Large intestine (tissue), 3 donors: ENCODE data around the gene ARHGEF19. TPM values are rescaled to one million over a fixed set of nuclear protein-coding genes. Genes with fewer than 3 reads are reported as not detected.
"Not testable (repeated sequence)": the region's sequence is repeated elsewhere in the genome, so short reads cannot be mapped to it uniquely, and the experiment has no call there.

Experiments
- DNase-seq, 2 donors: peaks; one replicate each; pipeline versions ENCODE4 v3.0.0 to v3.0.0-alpha.2; 2013
- H3K27ac ChIP-seq: one replicate; pipeline ENCODE4 v1.5.1; 2013; ENCODE audit warnings: low read length
- H3K27me3 ChIP-seq: 2 replicates; pipeline ENCODE4 v1.6.1; 2013; ENCODE audit warnings: low read length; ENCODE audit not compliant: control insufficient read depth, insufficient read depth
- H3K36me3 ChIP-seq: 2 replicates; pipeline ENCODE4 v1.6.1; 2013; ENCODE audit warnings: low read length; ENCODE audit not compliant: control insufficient read depth, insufficient read depth
- H3K4me1 ChIP-seq: one replicate; pipeline ENCODE4 v1.6.1; 2013; ENCODE audit warnings: low read length; ENCODE audit not compliant: control insufficient read depth, insufficient read depth
- H3K4me3 ChIP-seq: one replicate; pipeline ENCODE4 v1.5.1; 2013; ENCODE audit warnings: low read length
- H3K9me3 ChIP-seq: one replicate; pipeline ENCODE4 v1.6.1; 2013; ENCODE audit warnings: mild to moderate bottlenecking, low read depth, low read length, moderate library complexity; ENCODE audit not compliant: control insufficient read depth
- WGBS: methylation state at CpG from one replicate; pipeline ENCODE4 v1.1.5; 2013; ENCODE audit warnings: low lambda C conversion rate; ENCODE audit not compliant: insufficient coverage; 5-methylcytosine and 5-hydroxymethylcytosine counted together
- polyA plus RNA-seq: library from polyadenylated mRNA; unstranded; fragments of 120-200 nt; gene quantifications from one replicate; pipeline ENCODE4 v1.2.1, GENCODE V29; 2013

ARHGEF19 gene
- polyA plus RNA-seq, 1 donor, result 12.2 TPM

DNA sequence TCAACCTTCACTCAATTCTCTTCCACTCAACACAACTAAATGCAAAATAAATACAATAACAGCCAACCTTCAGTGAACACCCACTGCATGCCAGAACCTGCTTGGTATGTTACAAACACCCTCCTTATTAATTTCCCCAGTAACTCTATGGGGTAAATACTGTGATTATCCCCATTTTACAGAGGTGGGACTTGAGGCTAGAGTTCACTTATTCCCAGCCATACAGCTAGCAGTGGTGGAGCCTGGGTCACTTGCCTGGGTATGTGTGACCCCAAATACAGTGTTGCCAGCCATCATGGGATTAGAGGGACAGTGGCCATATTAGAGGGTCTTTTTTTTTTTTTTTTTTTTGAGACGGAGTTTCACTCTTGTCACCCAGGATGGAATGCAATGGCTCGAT is 22.9 kb upstream of the ARHGEF19 start:
- WGBS, result no CpG with 5 or more reads among the region's 2 CpGs
- peaks cover 12% of the 10 kb centered on the region for H3K4me1 ChIP-seq
- H3K4me3 ChIP-seq, result no peak overlapping the region
- peaks cover 5% of the 10 kb centered on the region for H3K36me3 ChIP-seq
- no peaks in the 10 kb centered on the region for H3K9me3 ChIP-seq
- H3K27me3 ChIP-seq, result no peaks in the 10 kb centered on the region
- DNase-seq, result no peak
- H3K27ac ChIP-seq, result no peak overlapping the region

DNA sequence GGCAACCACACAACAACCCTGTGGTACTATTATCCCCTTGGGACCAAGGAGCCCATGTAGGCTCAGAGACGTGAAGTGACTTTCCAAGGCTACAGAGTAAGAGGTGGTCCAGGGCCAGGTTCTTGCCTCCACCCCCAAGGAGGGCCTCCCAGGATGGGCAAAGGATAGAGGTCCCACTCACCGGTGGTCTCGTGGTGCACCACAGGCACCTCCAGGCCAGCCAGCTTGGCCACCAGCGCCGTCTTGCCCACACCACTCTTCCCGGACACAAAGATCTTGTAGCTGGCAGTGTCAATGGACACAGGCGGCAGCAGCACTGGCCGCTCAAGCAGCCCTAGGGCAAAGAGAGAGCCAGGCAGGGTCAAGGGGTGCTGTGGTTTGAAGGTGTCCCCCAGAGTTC is 21.0 kb upstream of the ARHGEF19 start:
- H3K4me1 ChIP-seq, result peaks cover 12% of the 10 kb centered on the region
- peaks cover 7% of the 10 kb centered on the region for H3K27me3 ChIP-seq
- peaks cover 5% of the 10 kb centered on the region for H3K36me3 ChIP-seq
- no CpG with 5 or more reads among the region's 8 CpGs for whole genome bisulfite sequencing
- H3K9me3 ChIP-seq, result no peaks in the 10 kb centered on the region
- H3K4me3 ChIP-seq, result no peak overlapping the region
- DNase-seq, result no peak
- no peak overlapping the region for H3K27ac ChIP-seq

DNA sequence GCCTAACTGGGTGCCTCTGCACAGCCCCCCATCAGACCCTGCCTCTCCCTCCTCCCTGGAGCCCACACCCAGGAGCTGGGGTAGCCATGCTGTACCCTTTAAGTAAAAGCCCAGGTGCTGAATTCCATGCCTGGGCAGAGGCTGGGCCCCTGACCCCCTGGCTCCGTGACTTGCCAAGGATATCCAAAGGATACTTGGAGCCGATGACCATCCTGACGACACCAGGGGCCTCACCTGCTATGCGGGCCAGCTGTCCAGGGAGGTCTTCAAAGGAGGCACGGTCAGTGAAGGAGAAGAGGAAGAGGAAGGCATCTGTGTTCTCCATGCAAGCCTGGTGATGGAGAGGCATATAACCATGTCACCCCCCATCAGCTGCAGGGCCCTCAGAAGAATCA is 19.9 kb upstream of the ARHGEF19 start:
- H3K27me3 ChIP-seq, result peaks cover 18% of the 10 kb centered on the region
- no CpG with 5 or more reads among the region's 5 CpGs for WGBS
- peaks cover 5% of the 10 kb centered on the region for H3K36me3 ChIP-seq
- H3K4me3 ChIP-seq, result no peak overlapping the region
- H3K9me3 ChIP-seq, result peaks cover 3% of the 10 kb centered on the region
- H3K4me1 ChIP-seq, result peaks cover 17% of the 10 kb centered on the region
- DNase-seq, result no peak
- H3K27ac ChIP-seq, result no peak overlapping the region

DNA sequence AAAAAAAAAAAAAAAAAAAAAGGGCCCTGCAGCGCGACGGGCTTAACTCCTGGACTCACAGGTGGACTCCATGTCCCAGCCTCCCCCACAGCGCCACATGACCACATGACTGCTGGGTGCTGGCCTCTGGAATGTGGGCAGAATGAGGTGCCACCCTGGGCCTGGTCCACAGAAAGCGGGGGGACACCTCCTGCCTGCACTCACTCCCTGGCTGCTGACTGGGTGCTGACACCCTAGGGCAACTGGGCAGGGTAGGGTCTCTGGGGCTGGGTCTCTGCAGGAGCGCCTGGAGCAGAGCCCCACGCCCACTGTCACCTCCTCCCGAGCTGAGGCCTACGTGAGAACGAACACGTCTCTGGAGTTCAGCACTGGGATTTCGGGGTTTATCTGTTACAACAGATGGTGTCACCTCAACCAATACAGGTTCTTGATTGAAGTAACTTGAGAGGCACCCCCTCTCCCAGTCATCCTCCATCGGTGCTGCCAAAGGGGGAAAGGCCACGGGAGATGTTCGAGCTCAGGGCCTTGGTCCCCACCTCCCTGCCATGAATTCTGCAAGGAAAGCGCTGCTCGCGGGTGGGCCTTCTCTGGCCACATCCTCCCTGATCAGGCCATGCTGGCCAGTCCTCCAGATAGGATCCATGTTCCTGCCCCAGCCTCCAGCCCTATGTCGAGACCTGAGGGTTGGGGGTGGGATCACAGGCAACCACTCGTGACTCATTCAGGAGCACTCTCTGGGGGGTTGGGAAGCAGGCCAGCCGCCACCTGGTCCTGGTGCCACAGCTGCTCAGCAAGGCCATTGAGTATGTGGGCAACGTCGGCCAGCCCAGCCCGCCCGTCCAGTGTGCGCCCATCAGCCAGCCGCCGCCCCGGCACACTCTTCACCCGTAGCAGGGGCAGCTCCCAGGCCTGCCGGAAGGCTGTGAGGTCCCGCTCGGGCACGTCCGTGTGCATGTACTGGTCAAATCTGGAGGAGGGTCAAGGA is 19.2 kb upstream of the ARHGEF19 start:
- H3K36me3 ChIP-seq, result peaks cover 5% of the 10 kb centered on the region
- WGBS, result no CpG with 5 or more reads among the region's 35 CpGs
- no peak overlapping the region for H3K4me3 ChIP-seq
- peaks cover 20% of the 10 kb centered on the region for H3K4me1 ChIP-seq
- H3K27ac ChIP-seq, result no peak overlapping the region
- H3K27me3 ChIP-seq, result peaks cover 25% of the 10 kb centered on the region
- DNase-seq, result no peak
- H3K9me3 ChIP-seq, result peaks cover 7% of the 10 kb centered on the region

DNA sequence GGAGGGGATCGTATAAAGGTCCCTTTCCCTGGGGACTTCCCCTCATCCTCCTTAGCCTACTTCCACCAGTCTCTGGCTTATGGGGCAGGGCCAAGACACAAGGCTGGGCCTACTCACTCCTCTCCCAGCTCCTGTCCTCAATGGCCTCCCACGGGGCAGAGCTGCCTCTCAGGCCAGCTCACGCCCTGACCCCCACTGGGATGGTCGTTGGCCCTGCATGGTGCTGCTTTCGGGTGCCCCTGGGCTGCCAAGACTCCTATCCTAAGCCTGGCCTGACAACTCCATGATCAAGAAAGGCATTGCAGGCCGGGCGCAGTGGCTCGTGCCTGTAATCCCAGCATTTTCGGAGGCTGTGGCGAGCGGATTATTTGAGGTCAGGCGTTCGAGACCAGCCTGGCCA is 18.3 kb upstream of the ARHGEF19 start:
- WGBS, result no CpG with 5 or more reads among the region's 13 CpGs

DNA sequence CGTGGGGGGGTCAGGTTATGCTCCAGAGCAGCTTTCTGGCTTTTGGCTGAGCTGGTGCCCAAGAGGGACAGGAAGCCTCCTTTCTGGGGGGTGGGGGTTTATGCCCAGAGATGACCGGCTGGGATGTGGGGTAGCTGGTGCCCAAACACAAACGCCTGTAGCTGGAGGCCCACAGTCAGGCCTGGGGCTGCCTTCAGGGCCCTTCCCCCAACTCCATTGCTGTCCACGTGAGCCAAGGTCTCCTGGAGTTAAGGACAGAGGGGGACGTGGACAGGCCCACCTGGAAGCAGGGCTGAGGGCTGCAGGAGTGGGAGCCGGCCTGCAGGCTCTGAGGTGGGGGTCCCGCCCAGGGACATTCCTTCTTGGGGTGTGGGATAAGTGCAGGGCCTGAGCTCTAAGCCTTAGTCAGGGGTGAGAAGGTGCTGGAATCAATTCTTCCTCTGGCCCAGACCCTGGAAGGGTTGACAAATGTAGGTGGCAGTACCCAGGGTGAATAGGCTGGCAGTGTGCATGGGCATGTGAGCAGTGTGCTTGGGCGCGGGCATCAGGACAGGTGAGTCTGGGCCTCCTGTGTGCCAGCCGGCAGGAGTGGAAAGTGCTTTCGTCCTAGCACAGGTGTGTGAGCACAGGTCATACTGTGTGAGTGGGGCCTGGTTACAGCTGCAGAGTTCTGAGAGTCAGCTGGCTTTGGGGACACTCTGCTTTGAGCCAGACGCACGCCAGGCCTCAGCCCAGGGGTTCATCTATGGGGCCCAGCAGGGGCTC is 17.7 kb upstream of the ARHGEF19 start:
- Histone ChIP-seq H3K36me3 (peaks cover 5% of the 10 kb centered on the region), H3K27ac (no peak overlapping the region), H3K4me1 (peaks cover 18% of the 10 kb centered on the region), H3K9me3 (peaks cover 7% of the 10 kb centered on the region), H3K27me3 (peaks cover 34% of the 10 kb centered on the region), H3K4me3 (no peak overlapping the region)
- DNase-seq, result no peak
- WGBS, result no CpG with 5 or more reads among the region's 13 CpGs

More for the DNA sequence above, 18.3 kb upstream of the ARHGEF19 start:
- no peak for DNase-seq
- Histone ChIP-seq H3K4me3 (no peak overlapping the region), H3K9me3 (peaks cover 7% of the 10 kb centered on the region), H3K27ac (no peak overlapping the region), H3K27me3 (peaks cover 34% of the 10 kb centered on the region), H3K4me1 (peaks cover 18% of the 10 kb centered on the region), H3K36me3 (peaks cover 5% of the 10 kb centered on the region)

DNA sequence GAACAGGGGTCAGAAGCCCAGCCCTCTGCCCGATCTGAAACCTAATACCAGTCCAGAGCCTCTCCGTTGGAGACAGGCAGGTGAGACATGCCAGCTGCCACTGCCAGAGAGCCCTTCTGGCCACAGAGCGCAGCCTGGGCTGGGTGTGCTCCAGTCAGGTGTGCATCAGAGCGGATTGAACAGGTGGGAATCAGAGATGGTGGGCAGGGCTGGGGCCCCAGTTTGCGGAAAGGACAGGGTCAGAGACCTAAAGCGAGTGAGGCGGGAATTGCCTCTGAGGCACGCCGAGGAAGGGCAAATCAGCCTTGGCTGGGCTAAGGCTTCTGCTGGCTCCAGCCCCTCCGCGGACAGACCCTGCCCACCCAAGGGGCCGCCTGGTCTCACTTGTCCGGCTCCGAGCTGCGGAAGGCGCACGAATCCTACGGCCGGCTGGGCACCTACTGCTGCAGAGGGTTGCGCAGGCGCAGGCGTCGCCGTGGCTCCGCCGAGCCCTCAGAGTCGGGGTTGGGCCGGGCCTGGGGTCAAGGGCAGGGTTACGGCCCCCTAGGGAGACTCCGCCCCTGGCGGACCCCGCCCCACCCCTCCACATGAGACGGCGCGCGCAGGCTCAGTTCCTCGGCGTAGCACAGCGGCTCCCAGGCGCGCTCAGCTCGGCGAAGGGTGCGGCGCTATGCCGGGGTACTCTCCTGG is 14.2 kb upstream of the ARHGEF19 start:
- no peaks in the 10 kb centered on the region for H3K36me3 ChIP-seq
- H3K9me3 ChIP-seq, result peaks cover 7% of the 10 kb centered on the region
- peak in 1 of 2 donors; percentile 64 for DNase-seq
- H3K27me3 ChIP-seq, result peaks cover 34% of the 10 kb centered on the region
- H3K4me1 ChIP-seq, result peaks cover 18% of the 10 kb centered on the region
- no CpG with 5 or more reads among the region's 46 CpGs for WGBS
- peak overlapping the region; percentile 41 for H3K4me3 ChIP-seq
- H3K27ac ChIP-seq, result no peak overlapping the region

DNA sequence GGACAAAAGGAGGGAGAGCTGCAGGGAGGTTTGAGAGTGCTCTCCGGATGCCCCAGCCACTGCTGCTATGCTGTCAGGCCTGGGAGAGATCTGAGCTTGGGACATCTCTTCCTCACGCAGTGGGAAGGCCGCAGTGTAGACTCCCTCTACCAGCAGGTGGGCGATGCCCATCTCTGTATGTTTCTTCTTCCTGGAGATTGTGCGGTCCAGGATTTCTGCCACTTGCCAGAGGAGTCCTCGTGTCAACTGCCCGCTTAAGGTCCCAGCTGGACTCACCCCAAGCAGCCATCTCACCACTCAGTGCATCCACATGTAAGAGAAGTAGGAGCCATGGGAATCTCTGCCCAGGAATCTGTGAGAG is 13.7 kb upstream of the ARHGEF19 start:
- peaks cover 7% of the 10 kb centered on the region for H3K9me3 ChIP-seq
- DNase-seq, result no peak
- H3K4me1 ChIP-seq, result peaks cover 18% of the 10 kb centered on the region
- H3K4me3 ChIP-seq, result no peak overlapping the region
- H3K27ac ChIP-seq, result no peak overlapping the region
- H3K36me3 ChIP-seq, result no peaks in the 10 kb centered on the region
- no CpG with 5 or more reads among the region's 7 CpGs for WGBS
- peaks cover 34% of the 10 kb centered on the region for H3K27me3 ChIP-seq

DNA sequence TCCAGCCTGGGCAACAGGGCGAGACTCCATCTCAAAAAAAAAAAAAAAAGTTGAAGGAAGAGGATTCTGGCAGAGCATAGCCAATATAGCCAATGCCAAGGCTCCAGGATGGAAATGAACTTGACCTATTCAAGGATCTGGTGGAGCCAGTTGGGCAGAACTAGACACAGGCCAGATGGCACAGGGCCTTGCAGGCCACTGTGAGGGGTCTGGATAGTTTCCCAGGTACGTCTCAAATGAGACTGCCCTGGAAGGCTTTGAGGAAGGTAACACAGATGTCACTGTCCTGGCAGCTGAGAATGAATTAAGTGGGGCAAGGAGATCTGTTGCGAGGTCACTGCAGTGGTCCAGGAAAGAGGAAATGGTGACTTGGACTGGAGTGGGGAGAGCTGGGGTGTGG is 12.0 kb upstream of the ARHGEF19 start:
- H3K4me3 ChIP-seq, result no peak overlapping the region
- H3K4me1 ChIP-seq, result peaks cover 23% of the 10 kb centered on the region
- peaks cover 7% of the 10 kb centered on the region for H3K9me3 ChIP-seq
- DNase-seq, result no peak
- H3K27ac ChIP-seq, result no peak overlapping the region
- peaks cover 34% of the 10 kb centered on the region for H3K27me3 ChIP-seq
- WGBS, result no CpG with 5 or more reads among the region's 3 CpGs
- H3K36me3 ChIP-seq, result no peaks in the 10 kb centered on the region

DNA sequence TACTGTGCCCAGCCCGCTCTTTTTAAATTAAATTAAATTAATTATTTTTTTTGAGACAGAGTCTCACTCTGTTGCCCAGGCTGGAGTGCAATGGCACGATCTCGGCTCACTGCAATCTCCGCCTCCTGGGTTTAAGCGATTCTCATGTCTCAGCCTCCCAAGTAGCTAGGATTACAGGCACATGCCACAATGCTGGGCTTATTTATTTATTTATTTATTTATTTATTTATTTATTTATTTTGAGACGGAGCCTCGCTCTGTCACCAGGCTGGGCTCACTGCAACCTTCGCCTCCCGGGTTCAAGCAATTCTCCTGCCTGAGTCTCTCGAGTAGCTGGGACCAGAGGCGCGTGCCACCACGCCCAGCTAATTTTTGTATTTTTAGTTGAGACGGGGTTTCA is 10.3 kb upstream of the ARHGEF19 start:
- not testable (repeated sequence) for DNase-seq, H3K36me3 ChIP-seq, H3K9me3 ChIP-seq, H3K4me3 ChIP-seq, H3K27ac ChIP-seq
- 100% methylated on average over 2 of the region's 14 CpGs for WGBS
- Histone ChIP-seq H3K4me1 (peaks cover 27% of the 10 kb centered on the region), H3K27me3 (peaks cover 20% of the 10 kb centered on the region)
